Activated CD4-positive, CD25-positive, alpha-beta regulatory T cell treated with anti-CD3 and anti-CD28 coated beads, Interleukin-2, amount 50 U/mL, for 24 hours (primary cell): ENCODE results near the gene AKT2.

Source experiments
- ATAC-seq, 2 donors: fragments of 150-1000 bp; cut with Tn5 transposase; one replicate each; pipeline ENCODE4 v1.10.0; 2021; ENCODE audit warnings: mild to moderate bottlenecking in 1 of 2, moderate library complexity in 1 of 2

AKT2 gene

GRCh38 chr19:40272261-40272660 is 12.9 kb downstream of the AKT2 start:
- ATAC-seq: no peak

- no peak for ATAC-seq
Measured at GRCh38 chr19:40271706-40272105, 13.4 kb downstream of the AKT2 start.

GRCh38 chr19:40270362-40271089 is 14.6 kb downstream of the AKT2 start:
- ATAC-seq: no peak

DNA sequence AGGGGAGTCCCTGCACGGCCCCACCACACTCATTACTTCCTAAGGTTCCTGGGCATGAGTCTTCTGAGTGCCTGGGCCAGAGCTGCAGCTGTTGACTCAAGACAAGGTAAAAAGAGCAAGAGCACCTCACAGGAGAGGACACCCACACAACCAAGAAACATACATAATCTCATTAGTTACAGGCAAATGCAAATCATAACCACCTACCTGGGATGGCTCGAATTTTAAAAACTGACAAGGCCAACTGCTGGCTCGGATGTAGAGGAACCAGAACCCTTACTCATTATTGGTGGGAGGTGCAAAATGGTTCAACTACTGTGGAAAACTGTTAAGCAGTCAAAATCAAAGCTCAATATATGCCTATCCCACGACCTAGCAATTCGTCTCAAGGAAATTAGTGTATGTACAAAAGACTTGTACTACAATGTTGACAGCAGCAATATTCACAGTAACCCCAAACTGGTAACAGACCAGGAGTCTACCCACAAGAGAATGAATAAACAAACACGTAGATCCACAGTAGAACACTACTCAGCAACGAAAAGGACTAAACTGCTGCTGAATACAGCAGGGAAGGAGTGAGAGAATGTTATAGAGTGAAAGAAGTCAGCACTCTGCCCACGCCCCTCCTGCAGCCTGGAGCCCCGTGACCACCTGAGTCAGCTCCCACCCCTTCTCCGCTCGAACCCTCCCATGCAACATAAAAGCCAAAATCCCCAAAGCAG is 15.8 kb downstream of the AKT2 start:
- no peak for ATAC-seq

DNA sequence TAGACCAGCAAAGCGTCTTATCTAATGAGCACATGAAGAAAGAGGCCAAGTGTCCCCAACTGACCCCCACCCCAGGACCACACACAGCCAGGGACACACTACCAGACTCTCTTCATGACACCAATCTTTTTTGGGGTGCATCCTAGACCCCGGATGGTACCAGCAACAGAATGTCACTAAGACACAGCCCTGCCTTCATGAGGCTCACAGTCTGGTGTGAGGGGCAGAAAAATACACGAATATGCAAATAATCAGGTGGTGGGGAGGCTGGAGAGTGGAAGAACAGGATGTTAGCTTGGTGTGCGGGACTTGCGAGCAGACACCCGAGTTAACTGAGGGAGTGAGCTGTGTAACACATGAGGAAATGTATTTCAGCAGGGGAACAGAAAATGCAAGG is 17.5 kb downstream of the AKT2 start:
- no peak for ATAC-seq

DNA sequence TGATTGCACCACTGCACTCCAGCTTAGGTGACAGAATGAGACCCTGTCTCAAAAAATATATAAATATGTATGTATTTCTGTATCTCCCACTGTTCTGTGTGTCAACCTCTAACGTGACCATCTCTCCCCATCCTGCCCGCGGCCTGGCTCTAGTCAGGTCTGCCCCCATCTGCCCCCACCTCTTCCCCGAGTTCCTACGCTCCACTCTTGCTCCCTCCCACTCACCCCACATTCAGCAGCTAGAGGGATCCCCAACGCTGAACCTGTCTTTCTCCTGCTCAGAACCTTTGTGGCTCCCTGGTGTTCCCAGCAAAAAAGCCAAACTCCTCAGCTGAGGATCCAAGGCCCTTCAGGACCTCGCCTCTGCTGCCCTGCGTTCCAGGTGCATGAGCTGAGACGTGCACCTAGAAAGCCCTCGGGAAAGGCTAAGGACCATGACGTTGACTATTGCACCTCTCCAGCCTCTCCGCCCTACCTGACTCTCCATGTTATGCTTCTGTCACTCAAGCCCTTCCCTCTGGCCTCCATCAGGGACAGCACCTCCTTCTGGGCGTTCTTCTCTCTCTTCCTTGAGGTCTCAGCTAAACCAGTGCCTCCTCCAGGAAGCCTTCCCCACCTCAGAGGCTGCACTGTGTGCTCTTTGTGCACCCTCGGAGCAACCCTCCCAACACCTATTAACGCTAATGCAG is 18.1 kb downstream of the AKT2 start:
- no peak for ATAC-seq

DNA sequence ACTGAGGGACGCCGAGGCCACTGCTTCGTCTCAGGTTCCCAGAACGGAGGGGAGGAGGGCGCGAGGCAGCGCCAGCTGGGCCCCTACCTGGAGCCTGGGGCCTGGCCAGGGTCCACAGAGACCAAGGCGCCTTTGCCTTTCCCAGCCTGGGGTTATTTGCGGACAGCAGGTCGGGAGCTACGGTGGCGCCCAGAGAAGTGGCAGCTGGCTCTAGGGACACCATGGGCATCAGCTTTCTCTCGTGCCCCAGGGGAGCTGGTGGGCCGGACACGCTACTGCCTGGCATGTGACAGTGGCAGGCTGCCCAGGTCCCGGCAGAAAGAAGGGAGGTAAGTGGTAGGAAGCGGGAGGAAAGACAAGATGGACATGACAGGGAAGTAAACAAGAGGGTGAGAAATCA is 19.0 kb downstream of the AKT2 start:
- ATAC-seq: no peak

GRCh38 chr19:40265763-40266099 is 19.4 kb downstream of the AKT2 start:
- no peak for ATAC-seq

- no peak for ATAC-seq
Measured at GRCh38 chr19:40265055-40265762, 19.9 kb downstream of the AKT2 start.

GRCh38 chr19:40264314-40265054 is 20.7 kb downstream of the AKT2 start:
- no peak for ATAC-seq

DNA sequence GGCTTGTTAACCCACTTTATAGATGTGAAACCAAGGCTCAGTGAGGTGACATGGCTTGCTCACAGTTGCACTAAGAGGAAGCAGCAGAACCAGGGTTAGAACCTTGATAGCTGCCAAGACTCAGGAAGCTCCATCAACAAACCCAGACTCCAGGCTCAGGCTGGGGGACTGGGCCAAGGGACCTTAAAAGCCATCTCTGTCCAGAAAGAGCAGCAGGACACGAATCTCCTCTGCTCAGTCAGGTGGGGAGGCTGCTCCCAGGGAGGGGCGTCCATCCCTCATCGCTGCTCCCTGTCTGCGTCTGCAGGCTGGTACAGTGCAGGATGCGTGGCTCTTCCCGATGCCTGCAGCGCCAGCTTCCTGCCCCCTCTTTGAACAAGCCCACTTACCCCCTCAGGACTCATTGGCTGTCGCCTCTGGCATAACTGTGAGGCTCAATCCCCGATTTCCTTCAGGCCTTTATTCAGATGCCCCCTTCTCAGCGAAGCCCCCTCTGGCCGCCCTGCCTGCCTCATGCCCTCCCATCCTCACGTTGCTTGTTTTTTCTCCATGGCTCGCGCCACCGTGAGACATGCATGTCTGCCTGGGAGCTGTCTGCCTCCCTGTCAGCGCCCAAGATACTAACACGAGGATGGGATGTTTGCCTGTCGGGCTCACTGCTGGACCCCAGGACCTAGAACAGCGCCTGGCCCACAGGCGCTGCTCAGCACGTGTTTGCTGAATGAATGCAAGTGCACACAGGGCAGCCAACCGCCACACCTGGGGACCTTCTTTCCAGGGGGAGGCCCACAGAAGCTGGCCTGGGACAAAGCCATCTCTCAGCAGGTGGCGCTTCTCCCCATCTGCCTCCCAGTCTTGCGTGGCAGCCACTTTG is 21.5 kb downstream of the AKT2 start:
- ATAC-seq: no peak

- ATAC-seq: no peak
Measured at GRCh38 chr19:40262422-40262821, 22.7 kb downstream of the AKT2 start.

DNA sequence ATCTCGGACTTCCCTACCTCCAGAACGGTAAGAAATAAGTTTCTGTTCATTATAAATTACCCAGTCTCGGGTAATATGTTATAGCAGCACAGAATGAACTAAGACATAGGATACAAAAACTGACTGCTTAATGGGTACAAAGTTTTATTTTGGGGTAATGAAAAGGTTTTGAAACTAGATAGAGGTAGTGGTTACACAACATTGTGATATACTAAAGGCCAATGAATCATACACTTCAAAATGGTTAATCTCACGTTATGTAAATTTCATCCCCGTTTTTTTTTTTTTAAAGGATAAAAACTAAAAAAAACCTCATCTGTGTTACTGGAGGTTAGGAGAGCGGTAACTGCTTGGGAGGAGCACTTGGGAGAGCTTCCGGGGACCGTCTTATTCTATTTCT is 23.5 kb downstream of the AKT2 start:
- ATAC-seq: no peak

DNA sequence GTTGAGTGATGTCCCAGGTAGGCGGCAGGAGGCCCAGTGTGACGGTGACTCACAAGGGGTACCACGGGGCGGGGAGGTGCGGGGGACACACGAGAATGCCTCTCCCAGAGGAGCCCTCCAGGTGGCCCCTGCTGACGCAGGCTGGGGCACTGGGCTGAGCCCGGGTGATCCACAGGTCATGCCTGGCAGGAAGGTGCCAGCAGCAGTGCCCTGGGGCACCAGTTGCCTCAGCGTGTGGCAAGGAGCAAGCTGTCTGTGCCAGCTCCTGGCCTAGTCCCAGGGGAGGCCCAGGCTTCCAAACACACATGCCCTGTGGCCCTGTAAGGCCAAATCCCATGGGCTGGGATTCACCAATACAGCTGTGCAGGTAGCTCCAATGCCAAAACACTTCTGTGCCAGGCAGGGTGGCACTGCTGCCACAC is 28.0 kb downstream of the AKT2 start:
- ATAC-seq: no peak

GRCh38 chr19:40256512-40256911 is 28.6 kb downstream of the AKT2 start:
- ATAC-seq: no peak

- ATAC-seq: no peak
Measured at GRCh38 chr19:40255619-40256166, 29.5 kb downstream of the AKT2 start.

GRCh38 chr19:40254714-40255418 is 30.3 kb downstream of the AKT2 start:
- no peak for ATAC-seq

DNA sequence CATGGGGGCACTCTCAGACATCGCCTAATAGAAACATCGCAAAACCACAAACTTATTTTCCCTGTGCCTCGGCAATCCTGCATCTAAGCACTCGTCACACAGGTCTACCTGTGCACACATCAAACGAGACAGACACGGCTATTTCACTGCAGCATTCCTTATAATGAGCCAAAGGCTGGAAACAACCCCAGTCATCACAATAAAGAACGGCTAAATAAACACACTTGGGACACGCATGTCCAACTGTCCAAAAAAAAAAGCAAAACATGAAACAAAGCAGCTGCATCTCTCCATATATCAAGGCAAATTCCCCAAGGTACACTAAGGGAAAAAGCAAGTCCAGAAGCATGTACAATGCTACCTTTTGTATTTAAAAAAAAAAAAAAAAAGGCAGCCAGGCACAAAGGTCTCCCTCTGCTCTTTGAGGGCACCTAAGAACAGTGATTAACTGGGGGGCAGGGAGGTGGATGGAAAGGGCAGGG is 31.5 kb downstream of the AKT2 start:
- no peak for ATAC-seq

- ATAC-seq: no peak
Measured at GRCh38 chr19:40252395-40252794, 32.8 kb downstream of the AKT2 start.

DNA sequence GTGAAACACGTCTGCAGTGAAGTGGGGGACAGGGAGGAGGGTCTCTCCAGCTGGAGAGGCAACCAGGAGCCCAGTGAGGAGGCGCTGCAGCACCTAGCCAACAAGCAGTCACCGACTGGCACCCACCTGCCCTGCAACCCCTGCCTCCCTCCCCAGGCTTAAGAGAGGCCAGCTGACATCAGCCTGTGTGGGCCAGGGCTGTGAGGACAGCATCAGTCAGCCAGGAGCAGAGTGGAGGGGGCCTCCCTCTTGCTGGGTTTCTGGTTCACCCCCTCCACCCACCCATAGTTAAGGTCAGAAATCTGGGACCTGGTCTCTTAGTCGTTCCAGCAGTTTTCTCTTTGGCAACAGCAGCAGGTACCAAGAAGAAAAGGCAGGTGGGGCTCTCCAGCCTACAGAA is 33.2 kb downstream of the AKT2 start:
- no peak for ATAC-seq
